Measurements from ENCODE around the gene ZNF514. TPM values are rescaled to one million over a fixed set of nuclear protein-coding genes. Genes with fewer than 3 reads are reported as not detected.

Gene ZNF514
- total and polyA plus RNA-seq, 4 donors = 5.0 to 38.4 (median 12.9) TPM

Other genes with a start within 250 kb of the ZNF514 start
- 10 to 100 TPM in 1 of 2 donors, 1 to 10 TPM in 1; 1.3 to 19.0 TPM for gene MAL, start 134.1 kb downstream of the ZNF514 start, total RNA-seq
- gene MAL, start 134.1 kb downstream of the ZNF514 start, polyA plus RNA-seq = 10 to 100 TPM in 1 of 2 donors, 1 to 10 TPM in 1; 8.7 to 12.3 TPM
- 10 to 100 TPM; 45.8 to 74.5 TPM for gene MRPS5, start 38.0 kb downstream of the ZNF514 start, total RNA-seq
- gene MRPS5, start 38.0 kb downstream of the ZNF514 start, polyA plus RNA-seq = 10 to 100 TPM; 54.8 to 75.7 TPM
- 1 to 10 TPM; 4.4 to 4.7 TPM for gene ZNF2, start 6.0 kb upstream of the ZNF514 start, total RNA-seq
- gene ZNF2, start 6.0 kb upstream of the ZNF514 start, polyA plus RNA-seq = 1 to 10 TPM; 1.8 TPM
- 1 to 10 TPM; 2.7 to 7.0 TPM for gene ZNF892, start 47.7 kb upstream of the ZNF514 start, total RNA-seq
- under 1 TPM; 0.24 to 0.50 TPM for gene ZNF892, start 47.7 kb upstream of the ZNF514 start, polyA plus RNA-seq
- 10 to 100 TPM in 1 of 2 donors, 1 to 10 TPM in 1; 5.5 to 11.5 TPM for gene PROM2, start 114.6 kb upstream of the ZNF514 start, total RNA-seq
- gene PROM2, start 114.6 kb upstream of the ZNF514 start, polyA plus RNA-seq = 1 to 10 TPM; 4.1 to 4.9 TPM
- gene KCNIP3, start 137.5 kb upstream of the ZNF514 start, total RNA-seq = 1 to 10 TPM; 1.8 to 2.4 TPM
- 1 to 10 TPM; 1.8 to 2.7 TPM for gene KCNIP3, start 137.5 kb upstream of the ZNF514 start, polyA plus RNA-seq
- 10 to 100 TPM; 20.8 to 38.3 TPM for gene FAHD2A, start 242.9 kb upstream of the ZNF514 start, total RNA-seq
- gene FAHD2A, start 242.9 kb upstream of the ZNF514 start, polyA plus RNA-seq = 10 to 100 TPM; 12.6 to 18.3 TPM

Measured in lung (tissue), 4 donors.